Esophagus squamous epithelium (tissue), 5 donors: Measurements from ENCODE around the gene CTSH. TPM values are rescaled to one million over a fixed set of nuclear protein-coding genes. Genes with fewer than 3 reads are reported as not detected.

Experiments
- DNase-seq: peaks from one replicate; lab custom pipeline; 2025; lab: John Stamatoyannopoulos, UW
- H3K27ac ChIP-seq, 4 donors: fragments of 200-600 bp; sonication (generic); one replicate each; pipeline ENCODE4 v1.5.1; 2016 to 2019; ENCODE audit warnings: mild to moderate bottlenecking in 1 of 4
- H3K27me3 ChIP-seq, 4 donors: fragments of 200-600 bp; sonication (generic); 1 replicate in 3 of 4; 2 replicates in 1 of 4; pipeline versions ENCODE4 v1.5.1 to v1.6.0; 2017 to 2021; ENCODE audit warnings: antibody characterized with exemption in 1 of 4
- H3K36me3 ChIP-seq, 3 donors: fragments of 200-600 bp; sonication (generic); one replicate each; pipeline ENCODE4 v1.5.1; 2016 to 2019
- H3K4me1 ChIP-seq, 3 donors: fragments of 200-600 bp; sonication (generic); one replicate each; pipeline ENCODE4 v1.5.1; 2017 to 2019
- H3K4me3 ChIP-seq, 4 donors: fragments of 200-600 bp; sonication (generic); 1 replicate in 3 of 4; 2 replicates in 1 of 4; pipeline ENCODE4 v1.5.1; 2016 to 2019; ENCODE audit warnings: mild to moderate bottlenecking in 2 of 4, moderate library complexity in 1 of 4
- H3K9me3 ChIP-seq, 3 donors: fragments of 200-600 bp; sonication (generic); one replicate each; pipeline ENCODE4 v1.5.1; 2016 to 2019
- POLR2A ChIP-seq, 4 donors: fragments of 450-650 bp; IDR thresholded peaks; one replicate each; pipeline ENCODE4 v1.6.1; 2017; ENCODE audit warnings: antibody characterized with exemption in 4 of 4, mild to moderate bottlenecking in 4 of 4, moderate library complexity in 3 of 4
- WGBS, 2 donors: methylation state at CpG; one replicate each; pipeline ENCODE4 v1.1.5; 2018; 5-methylcytosine and 5-hydroxymethylcytosine counted together
- intact Hi-C: fragments of 100-400 bp; cut with DNase I; formaldehyde crosslinking; loops from one replicate; pipeline ENCODE4 v1.15.0; 2022
- total RNA-seq, 4 donors: library from RNA; depleted of rRNA; stranded (reverse); fragments of >200 nt; gene quantifications; one replicate each; pipeline ENCODE4 v1.1.0, GENCODE V29; 2016
- TF ChIP-seq, protein P1 (sequence below), 6 experiments: fragments of 450-650 bp in 4 of 6; fragments of 200-600 bp in 2 of 6; sonication (generic) in 2 of 6; IDR thresholded peaks; one replicate each; pipeline ENCODE4 v1.5.1; 2016 to 2019; ENCODE audit warnings: antibody characterized with exemption in 6 of 6, mild to moderate bottlenecking in 4 of 6, moderate library complexity in 4 of 6
- donor health status: DM: yes; HTN: yes; CAD: no.

CTSH gene
- total RNA-seq, 4 donors from 2014 or later = 19.7 to 115 (median 69.6) TPM

DNA sequence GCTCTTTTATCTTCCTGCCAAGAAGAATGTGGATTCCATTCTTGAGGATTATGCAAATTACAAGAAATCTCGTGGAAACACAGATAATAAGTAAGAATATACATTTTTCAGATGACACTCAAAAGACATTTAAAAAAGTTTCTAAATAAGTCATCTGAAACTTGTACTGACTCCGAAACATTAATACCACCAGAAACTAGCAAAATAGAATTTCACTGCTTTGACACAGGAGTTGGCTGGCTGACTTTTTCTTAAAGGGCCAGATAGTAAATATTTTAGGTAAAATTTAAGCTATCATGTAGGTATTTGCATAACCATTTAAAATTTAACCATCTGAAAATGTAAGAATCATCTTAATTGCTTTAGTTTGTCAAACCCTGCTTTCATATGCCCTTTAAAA, 51.3 kb downstream of the CTSH start:
- Histone ChIP-seq H3K27ac (no peak overlapping the region), H3K36me3 (peaks cover under 1 to 100% (median 43%) of the 10 kb centered on the region in 3 donors), H3K9me3 (no peaks in the 10 kb centered on the region), H3K27me3 (no peaks in the 10 kb centered on the region), H3K4me1 (no peaks in the 10 kb centered on the region), H3K4me3 (no peak overlapping the region)
- no peak for DNase-seq
- intact Hi-C loops = no loop called here
- WGBS, 2 donors = 51 to 55% methylated on average over 2 of the region's 2 CpGs
- no peak for TF ChIP-seq POLR2A (IDR thresholded peaks at IDR 0.05)
- TF ChIP-seq, protein P1, sequence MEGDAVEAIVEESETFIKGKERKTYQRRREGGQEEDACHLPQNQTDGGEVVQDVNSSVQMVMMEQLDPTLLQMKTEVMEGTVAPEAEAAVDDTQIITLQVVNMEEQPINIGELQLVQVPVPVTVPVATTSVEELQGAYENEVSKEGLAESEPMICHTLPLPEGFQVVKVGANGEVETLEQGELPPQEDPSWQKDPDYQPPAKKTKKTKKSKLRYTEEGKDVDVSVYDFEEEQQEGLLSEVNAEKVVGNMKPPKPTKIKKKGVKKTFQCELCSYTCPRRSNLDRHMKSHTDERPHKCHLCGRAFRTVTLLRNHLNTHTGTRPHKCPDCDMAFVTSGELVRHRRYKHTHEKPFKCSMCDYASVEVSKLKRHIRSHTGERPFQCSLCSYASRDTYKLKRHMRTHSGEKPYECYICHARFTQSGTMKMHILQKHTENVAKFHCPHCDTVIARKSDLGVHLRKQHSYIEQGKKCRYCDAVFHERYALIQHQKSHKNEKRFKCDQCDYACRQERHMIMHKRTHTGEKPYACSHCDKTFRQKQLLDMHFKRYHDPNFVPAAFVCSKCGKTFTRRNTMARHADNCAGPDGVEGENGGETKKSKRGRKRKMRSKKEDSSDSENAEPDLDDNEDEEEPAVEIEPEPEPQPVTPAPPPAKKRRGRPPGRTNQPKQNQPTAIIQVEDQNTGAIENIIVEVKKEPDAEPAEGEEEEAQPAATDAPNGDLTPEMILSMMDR (IDR thresholded peaks at IDR 0.05) = no peak

DNA sequence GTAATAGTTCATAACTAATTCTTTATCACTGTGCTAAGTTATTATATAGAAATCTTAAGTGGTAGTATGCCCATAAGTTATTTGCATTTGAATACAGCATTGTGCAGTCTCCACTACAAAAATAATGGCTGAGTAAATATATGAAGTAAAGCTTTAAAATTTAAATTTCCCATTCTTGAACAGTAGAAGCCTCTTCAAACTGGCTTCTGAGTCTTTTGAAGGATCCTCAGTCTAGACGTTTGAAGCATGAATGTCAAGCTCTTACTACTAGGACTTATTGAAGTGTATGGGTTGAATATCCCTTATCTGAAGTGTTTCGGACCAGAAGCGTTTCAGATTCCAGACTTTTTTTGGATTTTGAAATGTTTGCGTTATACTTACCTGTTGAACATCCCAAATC, 55.8 kb downstream of the CTSH start:
- peaks cover 4 to 100% (median 39%) of the 10 kb centered on the region in 3 donors for H3K36me3 ChIP-seq

DNA sequence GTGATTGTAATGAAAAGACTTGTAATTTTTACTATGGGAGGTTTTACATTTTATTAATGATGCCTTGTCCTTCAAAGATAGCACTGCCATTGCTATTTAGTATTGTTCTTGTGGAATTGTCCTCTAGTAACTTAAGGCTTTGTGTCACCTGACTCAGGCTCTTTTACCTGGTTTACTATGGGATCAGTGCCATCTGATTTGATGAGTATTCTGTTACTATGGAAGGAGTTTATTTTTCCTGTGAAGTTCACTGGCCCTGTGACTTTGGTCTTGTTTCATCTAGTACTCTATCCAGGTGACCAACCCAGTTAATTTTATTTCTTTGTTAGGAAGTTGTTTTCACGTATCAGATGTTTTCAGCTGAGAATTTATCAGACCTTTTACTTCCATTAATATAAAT, 63.2 kb downstream of the CTSH start:
- DNase-seq = no peak
- Histone ChIP-seq H3K36me3 (peaks cover 7 to 65% (median 12%) of the 10 kb centered on the region in 3 donors), H3K27me3 (no peaks in the 10 kb centered on the region), H3K9me3 (no peaks in the 10 kb centered on the region), H3K27ac (no peak overlapping the region), H3K4me1 (peaks cover 12 to 74% (median 27%) of the 10 kb centered on the region in 3 donors), H3K4me3 (no peak overlapping the region)
- WGBS, 2 donors = 72 to 85% methylated on average over 1 of the region's 1 CpG
- intact Hi-C loops = no loop called here
- TF ChIP-seq, protein P1 (IDR thresholded peaks at IDR 0.05) = no peak
- no peak for TF ChIP-seq POLR2A (IDR thresholded peaks at IDR 0.05)

More for the DNA sequence above, 55.8 kb downstream of the CTSH start:
- H3K27me3 ChIP-seq = no peaks in the 10 kb centered on the region
- H3K9me3 ChIP-seq = no peaks in the 10 kb centered on the region
- H3K4me1 ChIP-seq = peaks cover 0 to 11% (median 0%) of the 10 kb centered on the region in 3 donors
- intact Hi-C loops = no loop called here
- no peak for TF ChIP-seq POLR2A (IDR thresholded peaks at IDR 0.05)
- TF ChIP-seq, protein P1 (IDR thresholded peaks at IDR 0.05) = no peak
- no peak for DNase-seq
- WGBS, 2 donors = 84 to 88% methylated on average over 4 of the region's 4 CpGs
- no peak overlapping the region for H3K27ac ChIP-seq
- H3K4me3 ChIP-seq = no peak overlapping the region

DNA sequence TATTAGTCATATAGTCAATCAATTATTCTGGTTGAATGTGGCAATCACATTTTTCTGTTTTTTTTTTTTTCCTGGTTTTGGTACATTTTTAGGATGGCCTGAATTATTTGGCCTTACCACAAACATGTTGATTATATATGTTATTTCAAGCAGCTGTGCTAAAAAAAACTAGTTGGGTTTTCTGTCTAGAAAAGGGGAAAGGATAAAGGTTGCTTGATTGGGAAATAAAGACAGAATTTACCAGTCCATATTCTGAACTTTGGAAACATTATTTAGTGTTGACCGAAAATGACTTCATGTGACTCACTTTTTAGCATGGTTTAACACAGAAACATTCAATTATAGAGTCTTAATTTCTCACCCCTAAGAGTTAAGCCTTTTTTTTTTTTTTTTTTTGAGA, 64.0 kb downstream of the CTSH start:
- Histone ChIP-seq H3K27me3 (no peaks in the 10 kb centered on the region), H3K9me3 (no peaks in the 10 kb centered on the region), H3K4me1 (peaks cover 12 to 83% (median 36%) of the 10 kb centered on the region in 3 donors), H3K27ac (no peak overlapping the region), H3K36me3 (peaks cover 3 to 56% (median 3%) of the 10 kb centered on the region in 3 donors), H3K4me3 (no peak overlapping the region)
- DNase-seq = no peak
- intact Hi-C loops = no loop called here
- TF ChIP-seq POLR2A (IDR thresholded peaks at IDR 0.05) = no peak
- TF ChIP-seq, protein P1 (IDR thresholded peaks at IDR 0.05) = no peak
- WGBS, 2 donors = 80 to 89% methylated on average over 1 of the region's 1 CpG

DNA sequence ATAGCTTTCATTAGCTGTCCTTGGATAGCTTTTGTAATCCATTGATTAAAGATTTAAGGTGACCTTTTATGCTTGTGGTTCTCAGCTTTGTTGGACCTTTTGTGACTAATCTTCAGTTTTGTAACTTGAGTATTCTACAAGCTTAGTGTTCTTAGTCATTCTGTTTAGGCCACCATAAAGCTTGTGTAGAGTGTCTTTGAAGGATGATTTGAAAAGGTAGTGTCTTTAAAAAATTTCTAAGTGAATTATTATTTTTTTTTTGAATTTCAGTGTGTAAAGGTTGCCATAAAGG, 64.7 kb downstream of the CTSH start:
- no peak for DNase-seq
- TF ChIP-seq, protein P1 (IDR thresholded peaks at IDR 0.05) = no peak
- no peak for TF ChIP-seq POLR2A (IDR thresholded peaks at IDR 0.05)
- Histone ChIP-seq H3K4me3 (no peak overlapping the region), H3K27ac (no peak overlapping the region), H3K27me3 (no peaks in the 10 kb centered on the region), H3K9me3 (no peaks in the 10 kb centered on the region), H3K36me3 (peaks cover 3 to 50% (median 3%) of the 10 kb centered on the region in 3 donors), H3K4me1 (peaks cover 16 to 87% (median 42%) of the 10 kb centered on the region in 3 donors)
- intact Hi-C loops = no loop called here
